GM12878 (cell line): ENCODE measurements around the gene ADCK1. TPM values are rescaled to one million over a fixed set of nuclear protein-coding genes. Genes with fewer than 3 reads are reported as not detected.

Source experiments
- ATAC-seq: fragments of 200-7000 bp; cut with Tn5 transposase; 3 replicates; pipeline ENCODE4 v1.9.1; 2020; ENCODE audit warnings: mild to moderate bottlenecking, moderate library complexity
- BruUV-seq: library from RNA; stranded (reverse); fragments of 400-500 nt; replicated peaks from 2 replicates; lab custom pipeline; 2021; lab: Mats Ljungman, UMichigan
- CTCF ChIA-PET: fragments of 300-600 bp; sonication (Branson Sonifier 250); formaldehyde crosslinking; extraction: SDS; loops from one replicate; lab custom pipeline; 2021; ENCODE audit warnings: inconsistent platforms; lab: Yijun Ruan, JAX
- POLR2A ChIA-PET: fragments of 350-600 bp; formaldehyde crosslinking; extraction: SDS; loops from one replicate; lab custom pipeline; 2021; ENCODE audit warnings: inconsistent platforms; lab: Charles Lee
- RAD21 ChIA-PET: fragments of 300-600 bp; sonication (Branson Sonifier 250); formaldehyde crosslinking; loops from one replicate; lab custom pipeline; 2023; ENCODE audit warnings: antibody characterized with exemption; ENCODE audit not compliant: unreplicated experiment; lab: Charles Lee
- SMC1A ChIA-PET: fragments of 300-600 bp; sonication (Branson Sonifier 250); formaldehyde crosslinking; loops from one replicate; lab custom pipeline; 2023; ENCODE audit not compliant: unreplicated experiment, uncharacterized antibody; lab: Charles Lee
- DNase-seq: peaks from one replicate; pipeline ENCODE4 v3.0.0-alpha.2; 2011; ENCODE audit warnings: low read depth, low spot score
- FAIRE-seq: peaks from 3 replicates; lab custom pipeline; 2011; peaks lifted over from hg19 to GRCh38; lab: Jason Lieb, UNC
- H2AFZ ChIP-seq: 2 replicates; pipeline ENCODE4 v1.6.0; 2011; ENCODE audit warnings: low read depth, low read length, control low read depth; ENCODE audit not compliant: control insufficient read depth
- H3K27ac ChIP-seq: 2 replicates; pipeline ENCODE4 v1.5.1; 2011; ENCODE audit warnings: control low read depth; ENCODE audit not compliant: control insufficient read depth, insufficient read depth
- H3K27me3 ChIP-seq, 2 experiments: replicated peaks in 1 of 2; 2 replicates each; pipeline versions ENCODE4 v1.6.0 to v1.6.1; 2011; ENCODE audit warnings: low read length in 1 of 2; ENCODE audit not compliant: control insufficient read depth in 2 of 2, insufficient read depth in 2 of 2
- H3K36me3 ChIP-seq, 2 experiments: 2 replicates each; pipeline ENCODE4 v1.5.1; 2011; ENCODE audit warnings: low read length in 1 of 2; ENCODE audit not compliant: control insufficient read depth in 2 of 2, insufficient read depth in 2 of 2
- H3K4me1 ChIP-seq: 2 replicates; pipeline ENCODE4 v1.6.1; 2011; ENCODE audit warnings: mild to moderate bottlenecking, low read length, moderate library complexity, mixed read lengths; ENCODE audit not compliant: control insufficient read depth, insufficient read depth
- H3K4me2 ChIP-seq: 2 replicates; pipeline ENCODE4 v1.6.0; 2011; ENCODE audit warnings: control low read depth; ENCODE audit not compliant: control insufficient read depth, insufficient read depth
- H3K4me3 ChIP-seq: fragments of 200-600 bp; sonication (generic); 2 replicates; pipeline ENCODE4 v1.5.1; 2016
- H3K79me2 ChIP-seq: 2 replicates; pipeline ENCODE4 v1.6.0; 2011; ENCODE audit warnings: low read length; ENCODE audit not compliant: control insufficient read depth, insufficient read depth
- H3K9ac ChIP-seq: 2 replicates; pipeline ENCODE4 v1.8.0; 2011; ENCODE audit warnings: low read length, control low read depth, mixed read lengths; ENCODE audit not compliant: control insufficient read depth, insufficient read depth
- H3K9me3 ChIP-seq: replicated peaks from 3 replicates; pipeline ENCODE4 v1.5.1; 2011; ENCODE audit warnings: mild to moderate bottlenecking, low read length; ENCODE audit not compliant: control insufficient read depth, insufficient read depth
- H4K20me1 ChIP-seq: 2 replicates; pipeline ENCODE4 v1.6.0; 2011; ENCODE audit not compliant: control insufficient read depth, insufficient read depth
- FOXK2 ChIP-seq: fragments of 450-650 bp; IDR thresholded peaks from 2 replicates; pipeline ENCODE4 v1.6.1; 2017; ENCODE audit warnings: mild to moderate bottlenecking, moderate library complexity
- JUND ChIP-seq: IDR thresholded peaks from 2 replicates; pipeline ENCODE4 v1.6.1; 2012; ENCODE audit warnings: low read depth, mild to moderate bottlenecking, low read length, improper control_type of control experiment, moderate library complexity
- MYB ChIP-seq: fragments of 150-350 bp; IDR thresholded peaks from 2 replicates; pipeline ENCODE4 v1.6.1; 2014; ENCODE audit warnings: mild to moderate bottlenecking, low read depth, low read length, borderline replicate concordance
- NR2C1 ChIP-seq: fragments of 450-650 bp; IDR thresholded peaks from 2 replicates; pipeline ENCODE4 v1.6.1; 2017; ENCODE audit warnings: antibody characterized with exemption, mild to moderate bottlenecking, moderate library complexity
- POLR2AphosphoS2 ChIP-seq: IDR thresholded peaks from 2 replicates; pipeline ENCODE4 v1.6.1; 2011; ENCODE audit warnings: low read depth, mild to moderate bottlenecking, low read length, improper control_type of control experiment, moderate library complexity
- TCF12 ChIP-seq: IDR thresholded peaks from 2 replicates; pipeline ENCODE4 v1.6.1; 2011; ENCODE audit warnings: low read depth, mild to moderate bottlenecking, low read length
- TCF7 ChIP-seq: IDR thresholded peaks from 2 replicates; pipeline ENCODE4 v1.6.1; 2014; ENCODE audit warnings: antibody characterized with exemption, borderline replicate concordance
- ZNF207 ChIP-seq: fragments of 450-650 bp; IDR thresholded peaks from 2 replicates; pipeline ENCODE4 v1.6.1; 2014; ENCODE audit warnings: antibody characterized with exemption, mild to moderate bottlenecking, borderline replicate concordance
- in situ Hi-C: fragments of 300-500 bp; cut with MboI; formaldehyde crosslinking; loops from 9 replicates; pipeline ENCODE4 v1.14.3; 2018; ENCODE audit warnings: mixed read lengths
- intact Hi-C: fragments of 100-400 bp; cut with micrococcal nuclease; formaldehyde crosslinking; loops from one replicate; pipeline ENCODE4 v1.14.2; 2022; ENCODE audit not compliant: unreplicated experiment
- polyA plus RNA-seq, 11 experiments: library from polyadenylated mRNA; depleted of rRNA in 4 of 11; unstranded in 6 of 11; stranded (reverse) in 5 of 11; fragments of >200 nt; fragmentation: Nextera tagmentation in 4 of 11; fragmentation: Illumina TruSeq in 1 of 11; extraction: Ambion mirVana in 4 of 11; extraction: Trizol in 1 of 11; gene quantifications; 1 replicate in 1 of 11; 2 replicates in 10 of 11; pipeline versions ENCODE4 v1.2.1 to v1.2.3, GENCODE V29; 2011 to 2016; ENCODE audit warnings: inconsistent platforms in 2 of 11, missing spikeins in 2 of 11, low read depth in 1 of 11
- total RNA-seq, 4 experiments: library from RNA; depleted of rRNA in 3 of 4; stranded (reverse); fragments of >200 nt in 3 of 4; fragmentation: Illumina TruSeq in 1 of 4; extraction: Trizol in 1 of 4; gene quantifications; 2 replicates each; pipeline versions ENCODE4 v1.2.1 to v1.2.3, GENCODE V29; 2013 to 2021
- TF ChIP-seq, protein P1 (sequence below): fragments of 450-650 bp; formaldehyde crosslinking; IDR thresholded peaks from 2 replicates; pipeline ENCODE4 v1.4.0; 2020; ENCODE audit warnings: mild to moderate bottlenecking, moderate library complexity

ADCK1 gene
- total and polyA plus RNA-seq, 10 of the 15 experiments (the other 5 are each of a cell fraction or from before 2014, with no cell fraction given): 3.3 to 8.5 (median 5.1) TPM

DNA sequence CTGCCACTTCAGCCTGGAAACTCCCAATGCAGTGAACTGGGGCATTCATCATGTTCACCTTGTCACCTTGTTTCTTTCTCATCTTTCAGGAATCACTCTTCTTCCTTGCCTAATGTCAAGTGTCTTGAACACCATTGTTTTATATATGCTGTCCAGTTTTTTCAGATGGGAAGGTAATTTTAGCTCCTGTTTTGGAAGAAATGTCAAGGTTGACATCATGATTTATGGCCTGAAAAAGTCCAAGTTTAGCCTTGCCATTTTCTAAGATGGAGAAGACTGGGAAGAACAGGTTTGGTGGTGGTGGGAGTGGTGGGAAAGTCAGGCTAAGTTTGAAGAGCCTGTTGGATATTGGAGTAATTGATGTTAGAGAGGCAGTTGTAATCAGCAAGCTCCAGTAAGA, 54.0 kb downstream of the ADCK1 start:
- FAIRE-seq (no peak), ATAC-seq (no peak), DNase-seq (no peak)
- Histone ChIP-seq H3K4me2 (no peak overlapping the region), H3K4me1 (no peaks in the 10 kb centered on the region), H2AFZ (no peak overlapping the region), H3K9ac (no peak overlapping the region), H3K9me3 (no peaks in the 10 kb centered on the region), H3K36me3 (no peaks in the 10 kb centered on the region), H3K4me3 (no peak overlapping the region), H3K27ac (no peak overlapping the region), H3K79me2 (no peaks in the 10 kb centered on the region), H4K20me1 (no peaks in the 10 kb centered on the region), H3K27me3 (no peaks in the 10 kb centered on the region)
- in situ Hi-C loops: no loop called here
- ChIA-PET SMC1A (interaction anchor here (0.8 kb wide), 1 partner anchor 8 kb away, joined by 3 read pairs; no protein-coding TSS in a partner anchor), RAD21 (interaction anchor here (1.0 kb wide), 1 partner anchor 8 kb away, joined by 3 read pairs; no protein-coding TSS in a partner anchor), CTCF (interaction anchor here (1.3 to 1.5 kb wide), 3 partner anchors 8 to 17 kb away, joined by 3 to 7 read pairs (median 4); no protein-coding TSS in a partner anchor), POLR2A (no interaction called here)
- BruUV-seq: no TSS peak
- intact Hi-C loops: no loop called here
- TF ChIP-seq, protein P1, sequence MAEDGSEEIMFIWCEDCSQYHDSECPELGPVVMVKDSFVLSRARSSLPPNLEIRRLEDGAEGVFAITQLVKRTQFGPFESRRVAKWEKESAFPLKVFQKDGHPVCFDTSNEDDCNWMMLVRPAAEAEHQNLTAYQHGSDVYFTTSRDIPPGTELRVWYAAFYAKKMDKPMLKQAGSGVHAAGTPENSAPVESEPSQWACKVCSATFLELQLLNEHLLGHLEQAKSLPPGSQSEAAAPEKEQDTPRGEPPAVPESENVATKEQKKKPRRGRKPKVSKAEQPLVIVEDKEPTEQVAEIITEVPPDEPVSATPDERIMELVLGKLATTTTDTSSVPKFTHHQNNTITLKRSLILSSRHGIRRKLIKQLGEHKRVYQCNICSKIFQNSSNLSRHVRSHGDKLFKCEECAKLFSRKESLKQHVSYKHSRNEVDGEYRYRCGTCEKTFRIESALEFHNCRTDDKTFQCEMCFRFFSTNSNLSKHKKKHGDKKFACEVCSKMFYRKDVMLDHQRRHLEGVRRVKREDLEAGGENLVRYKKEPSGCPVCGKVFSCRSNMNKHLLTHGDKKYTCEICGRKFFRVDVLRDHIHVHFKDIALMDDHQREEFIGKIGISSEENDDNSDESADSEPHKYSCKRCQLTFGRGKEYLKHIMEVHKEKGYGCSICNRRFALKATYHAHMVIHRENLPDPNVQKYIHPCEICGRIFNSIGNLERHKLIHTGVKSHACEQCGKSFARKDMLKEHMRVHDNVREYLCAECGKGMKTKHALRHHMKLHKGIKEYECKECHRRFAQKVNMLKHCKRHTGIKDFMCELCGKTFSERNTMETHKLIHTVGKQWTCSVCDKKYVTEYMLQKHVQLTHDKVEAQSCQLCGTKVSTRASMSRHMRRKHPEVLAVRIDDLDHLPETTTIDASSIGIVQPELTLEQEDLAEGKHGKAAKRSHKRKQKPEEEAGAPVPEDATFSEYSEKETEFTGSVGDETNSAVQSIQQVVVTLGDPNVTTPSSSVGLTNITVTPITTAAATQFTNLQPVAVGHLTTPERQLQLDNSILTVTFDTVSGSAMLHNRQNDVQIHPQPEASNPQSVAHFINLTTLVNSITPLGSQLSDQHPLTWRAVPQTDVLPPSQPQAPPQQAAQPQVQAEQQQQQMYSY (CRISPR knock-in tag): no peak
- TF ChIP-seq POLR2AphosphoS2 (no peak), JUND (no peak), ZNF207 (no peak), TCF7 (no peak), FOXK2 (no peak), MYB (no peak), TCF12 (no peak), NR2C1 (no peak)
